ENCODE measurements around the gene EIF2S1. TPM values are rescaled to one million over a fixed set of nuclear protein-coding genes. Genes with fewer than 3 reads are reported as not detected.

EIF2S1 gene
- total RNA-seq, 1 experiment from 2014 or later: 165 TPM

GRCh38 chr14:67411820-67412421, 51.8 kb downstream of the EIF2S1 start, which contains the start of gene PLEK2:
Gene PLEK2 (minus strand): TSS chr14:67412165. CDS start chr14:67412059, 106 bp downstream.
- WGBS (ENCODE audit: extremely low coverage, insufficient read length, low lambda C conversion rate): no CpG with 5 or more reads among the region's 63 CpGs
- Histone ChIP-seq H2BK120ac (ENCODE audit: low read depth, low read length, poor library complexity, severe bottlenecking) (no peak within 1 kb of the TSS), H3K4me1 (ENCODE audit: insufficient read depth, low read length) (no peaks in the 10 kb centered on the region), H2AK5ac (ENCODE audit: insufficient read length, low read length) (no peak within 1 kb of the TSS), H4K8ac (replicated peaks; ENCODE audit: insufficient read length, low read depth, low read length) (no peak within 1 kb of the TSS), H3K79me1 (ENCODE audit: insufficient read depth, low read depth, low read length, poor library complexity, severe bottlenecking) (no peaks in the 10 kb centered on the region), H2BK15ac (ENCODE audit: low read depth, low read length) (no peak within 1 kb of the TSS), H3T11ph (ENCODE audit: low read length) (no peak within 1 kb of the TSS), H3K27ac (ENCODE audit: insufficient read length, low read depth, low read length) (no peak within 1 kb of the TSS), H3K23ac (ENCODE audit: insufficient read length, low read depth, low read length) (no peak within 1 kb of the TSS), H4K20me1 (ENCODE audit: control insufficient read depth, insufficient read depth, insufficient read length) (no peaks in the 10 kb centered on the region), H3K79me2 (ENCODE audit: insufficient read depth, low read length) (no peaks in the 10 kb centered on the region), H2BK20ac (ENCODE audit: low read depth, low read length, poor library complexity, severe bottlenecking) (no peak within 1 kb of the TSS), H4K91ac (ENCODE audit: insufficient read length, low read depth, low read length) (no peak within 1 kb of the TSS), H3K56ac (ENCODE audit: insufficient read length, low read depth, low read length) (no peak within 1 kb of the TSS), H3K4me2 (ENCODE audit: insufficient read depth, insufficient read length, low read length) (no peak within 1 kb of the TSS), H3K14ac (ENCODE audit: insufficient read depth, low read length) (no peak within 1 kb of the TSS), H3K4ac (ENCODE audit: low read depth, low read length) (no peak within 1 kb of the TSS), H3K9me3 (ENCODE audit: control insufficient read depth, low read depth, low read length) (no peaks in the 10 kb centered on the region), H2AFZ (ENCODE audit: low read length) (no peak within 1 kb of the TSS), H3K23me2 (ENCODE audit: insufficient read length, low read depth, low read length, poor library complexity, severe bottlenecking) (no peaks in the 10 kb centered on the region), H3K27me3 (ENCODE audit: insufficient read depth, low read length) (no peaks in the 10 kb centered on the region; the same call in 1 of the 2 replicates), H4K5ac (ENCODE audit: insufficient read length, low read depth, low read length) (no peak within 1 kb of the TSS), H3K9ac (ENCODE audit: extremely low read depth, insufficient read length, low read length) (no peak within 1 kb of the TSS), H3K18ac (ENCODE audit: insufficient read length, low read depth, low read length) (no peak within 1 kb of the TSS), H2BK12ac (ENCODE audit: insufficient read length, low read depth, low read length) (no peak within 1 kb of the TSS), H2BK5ac (ENCODE audit: insufficient read length, low read length) (no peak within 1 kb of the TSS)
- TF ChIP-seq CTCF (conservative IDR thresholded peaks at IDR 0.05): no peak
- Mint-ChIP-seq H3K27ac (peak within 1 kb of the TSS in 1 of 3 experiments; percentile 68; a peak in 3 of 7 replicates), H3K4me3 (peak within 1 kb of the TSS in 1 of 2 experiments; percentile 71; a peak in 3 of 5 replicates), H3K36me3 (ENCODE audit: insufficient read depth in 1 of 3, low read depth in 3 of 3) (no peaks in the 10 kb centered on the region), H3K4me1 (peaks cover 6 to 19% of the 10 kb centered on the region in 2 experiments), H3K9me3 (no peaks in the 10 kb centered on the region), H3K27me3 (ENCODE audit: low read depth) (no peaks in the 10 kb centered on the region; the same call in 1 of the 2 replicates)
- DNase-seq: no peak
